NCI-H1436 treated with DMSO at 0.1 percent for 48 hours (cell line): ENCODE results near the gene RAB31.

Experiments used
- DNase-seq: peaks from one replicate; lab custom pipeline; 2025; lab: John Stamatoyannopoulos, UW

The RAB31 gene

DNA sequence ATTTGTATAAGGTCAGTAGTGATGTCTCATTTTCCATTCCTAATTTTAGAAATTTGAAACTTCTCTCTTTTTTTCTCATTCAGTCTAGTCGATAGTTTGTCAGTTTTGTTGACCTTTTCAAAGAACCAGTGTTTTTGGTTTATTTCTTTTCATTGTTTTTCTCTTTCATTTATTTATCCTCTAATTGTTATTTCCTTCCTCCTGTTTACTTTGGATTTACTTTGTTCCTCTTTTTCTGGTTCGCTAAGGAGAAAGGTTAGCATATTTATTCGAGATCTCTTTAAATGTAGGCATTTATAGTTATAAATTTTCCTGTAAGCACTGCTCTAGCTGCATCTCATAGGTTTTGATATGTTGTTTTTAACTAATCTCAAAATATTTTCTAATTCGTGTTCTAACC lies 112.6 kb downstream of the RAB31 start:
- DNase-seq = no peak

DNA sequence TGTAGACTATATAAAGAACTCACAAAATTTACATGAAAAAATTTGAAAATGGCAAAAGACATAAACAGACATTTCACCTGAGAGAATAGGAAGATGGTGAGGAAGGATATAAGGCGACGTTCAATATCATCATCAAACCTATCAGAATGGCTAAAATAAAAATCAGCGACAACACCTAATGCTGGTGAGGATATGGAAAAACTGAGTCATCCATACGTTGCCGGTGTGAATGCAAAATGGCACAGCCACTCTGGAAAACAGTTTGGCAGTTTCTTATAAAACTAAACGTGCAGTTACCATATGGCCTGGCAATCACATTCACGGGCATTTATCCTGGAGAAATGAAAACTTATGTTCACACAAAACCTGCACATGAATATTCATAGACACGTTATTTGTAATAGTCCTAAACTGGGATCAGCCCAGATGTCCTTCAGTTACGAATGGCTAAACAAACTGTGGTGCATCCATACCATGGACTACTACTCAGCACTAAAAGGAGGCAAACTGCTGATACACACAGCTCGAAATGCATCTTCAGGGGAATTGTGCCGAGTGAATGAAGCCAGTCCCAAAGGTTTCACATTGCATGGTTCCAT lies 114.6 kb downstream of the RAB31 start:
- DNase-seq = no peak

DNA sequence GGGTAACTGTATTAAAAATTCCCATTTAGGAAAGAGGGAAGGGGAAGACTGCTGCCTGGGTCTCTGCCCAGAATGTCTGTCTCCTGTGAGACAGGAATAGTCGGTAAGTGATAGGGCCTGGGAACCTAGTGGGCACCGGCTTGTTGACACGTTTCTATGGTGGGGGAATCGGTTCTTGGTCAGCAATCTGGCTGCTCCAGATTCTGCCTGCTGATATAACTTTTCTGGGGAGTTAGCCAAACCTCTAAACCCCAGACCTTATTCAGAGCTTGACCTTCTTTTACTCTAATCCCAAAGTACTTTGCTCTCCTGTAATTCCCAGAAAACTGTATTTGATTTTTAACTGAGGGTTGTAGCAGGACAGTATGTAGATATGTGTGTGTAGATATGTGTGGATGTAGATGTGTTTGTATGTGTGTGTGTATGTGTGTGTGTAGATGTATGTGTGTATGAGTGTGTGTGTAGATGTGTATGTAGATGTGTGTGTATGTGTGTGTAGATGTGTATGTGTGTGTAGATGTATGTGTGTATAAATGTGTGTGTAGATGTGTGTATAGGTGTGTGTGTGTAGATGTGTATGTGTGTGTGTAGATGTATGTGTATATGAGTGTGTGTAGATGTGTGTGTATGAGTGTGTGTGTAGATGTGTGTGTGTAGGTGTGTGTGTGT lies 115.8 kb downstream of the RAB31 start:
- no peak for DNase-seq

DNA sequence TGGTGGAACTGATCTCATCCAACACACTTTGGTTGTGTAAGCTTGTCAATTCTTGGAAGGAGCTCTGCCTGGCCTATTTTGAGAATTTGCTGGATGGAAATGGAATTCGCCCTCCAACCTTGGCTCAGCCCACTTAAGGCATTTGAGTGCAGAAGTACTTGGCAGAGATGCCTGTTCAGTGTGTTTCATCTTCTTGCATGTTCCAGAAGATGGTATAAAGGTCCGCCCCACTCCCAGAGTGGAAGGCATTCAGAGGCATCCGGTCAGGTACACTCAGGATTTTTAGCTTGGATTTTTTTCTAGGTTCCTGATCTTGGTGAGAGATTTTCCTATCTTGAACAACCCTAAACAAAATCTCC lies 116.4 kb downstream of the RAB31 start:
- DNase-seq = no peak

DNA sequence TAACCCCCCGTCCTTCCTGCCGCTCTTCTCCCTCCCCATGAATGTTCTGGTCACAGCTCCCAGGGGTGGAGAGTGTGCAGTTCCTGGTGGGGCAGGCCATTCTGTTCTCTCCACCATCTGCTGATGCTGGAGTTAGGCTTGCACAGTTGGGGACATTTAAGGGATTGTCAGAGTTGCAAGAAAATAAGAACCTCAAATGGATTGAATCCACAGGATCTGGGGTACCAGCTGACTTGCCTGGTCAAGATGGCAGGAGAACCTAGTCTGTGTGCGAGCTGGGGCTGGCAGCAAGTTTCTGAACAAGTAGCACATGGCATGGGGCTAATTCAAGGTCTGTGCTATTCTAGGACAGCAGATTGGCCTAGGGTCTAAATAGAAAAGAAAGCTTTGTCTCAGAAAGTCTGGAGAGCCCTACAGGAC lies 116.9 kb downstream of the RAB31 start:
- DNase-seq = no peak

DNA sequence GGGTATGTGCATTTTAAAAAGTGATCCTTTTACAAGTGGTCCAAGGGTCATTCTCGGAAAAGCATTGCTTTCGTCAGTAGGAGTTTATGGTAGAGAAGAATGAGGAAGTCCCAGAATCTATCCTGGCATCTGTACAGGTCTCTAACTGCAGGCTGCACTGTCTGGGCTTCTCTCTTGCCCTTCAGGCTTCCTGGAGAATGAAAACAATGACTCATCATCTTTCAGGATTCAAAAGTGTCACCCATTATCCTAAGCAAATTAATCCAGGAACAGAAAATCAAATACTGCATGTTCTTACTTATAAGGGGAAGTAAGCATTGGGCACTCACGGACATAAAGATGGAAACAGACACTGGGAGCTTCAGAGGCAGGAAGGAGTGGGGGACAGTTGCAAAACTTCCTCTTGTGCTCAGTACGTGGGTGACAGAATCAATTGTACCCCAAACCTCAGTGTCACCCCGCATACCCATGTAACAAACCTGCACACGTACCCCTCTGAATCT lies 117.5 kb downstream of the RAB31 start:
- no peak for DNase-seq

DNA sequence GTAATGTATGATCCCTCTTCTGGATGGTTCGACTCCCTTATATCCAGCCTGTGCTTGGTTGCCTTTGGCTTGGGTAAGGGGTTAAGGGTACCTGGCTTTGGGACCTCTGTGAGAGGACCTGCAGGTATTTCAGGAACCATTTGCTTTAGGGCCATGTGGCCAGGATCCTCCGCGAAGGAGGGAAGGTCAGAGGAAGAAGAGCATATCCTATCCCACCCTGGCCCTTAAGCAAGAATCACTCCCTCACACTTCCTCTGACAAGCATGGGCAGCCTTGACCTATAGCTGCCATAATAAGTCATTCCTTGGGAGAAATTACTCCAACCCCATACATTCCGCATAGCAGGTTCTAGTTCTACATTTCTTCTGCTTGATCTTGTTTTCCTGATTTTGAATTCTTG lies 118.6 kb downstream of the RAB31 start:
- no peak for DNase-seq

DNA sequence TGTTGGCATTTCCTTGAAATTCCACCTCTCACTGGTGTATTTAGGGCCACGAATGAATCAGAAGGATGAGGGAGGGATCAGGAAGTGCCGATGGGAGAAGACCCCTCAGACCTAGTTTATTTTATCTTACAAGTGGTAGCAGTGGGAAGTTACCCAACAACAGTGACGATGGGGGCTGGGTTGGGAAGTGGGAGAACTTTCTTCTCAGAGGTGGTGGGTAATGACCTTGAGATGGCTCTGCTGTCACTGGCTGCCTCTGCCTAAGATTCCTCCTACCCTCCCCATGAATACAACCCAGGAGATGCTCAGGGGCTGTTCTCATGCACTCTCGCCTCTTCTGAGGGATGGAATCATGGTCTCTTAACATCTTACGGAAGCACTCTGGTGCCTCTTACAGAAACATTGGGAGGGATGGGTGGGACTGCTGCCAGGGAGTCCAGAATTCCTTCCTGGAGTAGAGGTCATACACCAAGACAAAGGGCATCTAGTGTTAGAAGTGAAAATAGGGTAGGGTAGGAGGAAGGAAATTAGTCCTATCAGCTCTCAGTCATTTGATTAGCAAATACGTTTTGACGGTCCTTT lies 119.2 kb downstream of the RAB31 start:
- DNase-seq = no peak

DNA sequence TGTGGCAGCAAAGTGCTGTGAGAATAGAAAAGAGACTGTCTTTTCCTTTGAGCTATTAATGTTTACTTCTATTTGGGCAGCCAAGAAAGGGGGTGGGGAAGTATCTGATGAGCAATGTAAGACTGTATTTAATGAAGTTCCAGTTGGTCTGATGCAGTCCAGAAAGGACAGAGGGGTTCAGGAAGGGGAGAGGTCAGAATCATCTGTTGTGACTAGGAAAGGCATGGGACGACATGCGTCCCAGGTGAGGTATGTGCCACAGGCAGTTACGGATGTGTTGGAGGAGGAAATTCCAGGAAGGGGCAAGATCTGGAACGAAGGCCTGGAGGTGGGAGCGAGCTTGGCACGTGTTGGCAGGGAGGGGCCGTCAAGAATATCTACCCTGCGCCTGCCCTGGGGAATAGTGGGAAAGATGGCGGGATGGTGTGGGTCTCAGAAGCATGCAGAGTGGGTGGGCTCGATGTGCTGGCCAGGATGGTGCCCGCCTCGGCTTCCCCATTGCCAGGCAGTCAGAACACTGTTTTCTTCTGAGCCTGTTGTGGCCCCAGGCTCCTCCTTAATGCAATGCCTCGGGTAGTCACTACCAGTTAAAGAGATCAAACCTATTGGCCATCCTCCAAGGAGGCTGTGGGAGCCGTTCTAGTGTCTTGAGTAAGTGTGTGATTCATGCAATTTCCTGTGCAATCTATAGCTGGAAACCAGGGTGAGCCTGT lies 119.8 kb downstream of the RAB31 start:
- no peak for DNase-seq

DNA sequence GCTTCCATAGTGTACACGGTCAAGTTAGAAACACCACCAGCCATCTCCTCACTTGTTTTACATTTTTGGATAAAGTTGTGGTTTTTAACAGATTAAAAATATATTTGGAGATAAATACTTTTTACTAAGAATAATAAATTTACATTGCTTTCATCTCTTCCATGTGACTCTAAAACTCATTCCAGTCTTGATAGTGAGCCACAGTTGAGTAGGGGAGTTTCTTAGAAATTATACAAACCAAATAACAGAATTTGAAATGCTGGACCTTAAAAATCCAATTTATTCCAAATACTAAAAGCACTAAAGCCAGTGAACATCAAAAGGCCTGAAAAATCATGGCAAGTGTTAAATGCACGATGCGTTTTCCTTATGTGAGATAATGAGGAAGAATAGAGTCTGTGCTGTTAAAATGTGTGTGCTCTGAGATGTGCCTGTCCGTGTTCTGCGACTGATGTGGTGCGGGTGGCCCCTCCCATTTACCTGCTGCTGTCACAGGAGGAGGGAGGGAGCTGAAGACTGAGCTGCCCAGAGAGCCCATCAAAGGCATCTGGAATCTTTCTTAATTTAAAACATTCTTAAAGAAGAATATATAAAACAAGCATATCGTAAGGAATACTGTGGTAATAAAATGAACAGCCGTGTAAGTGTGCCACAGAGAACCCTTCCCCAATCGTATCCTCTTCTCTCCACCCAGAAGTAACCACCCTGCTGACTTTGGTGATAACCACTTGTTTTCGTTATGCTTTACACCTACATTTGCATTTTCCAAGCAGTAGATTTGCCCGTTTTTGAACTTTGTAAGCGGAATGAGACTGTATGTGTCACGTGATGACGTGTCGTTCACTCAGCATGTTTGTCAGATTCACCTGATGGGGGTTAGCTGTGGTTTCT lies 120.7 kb downstream of the RAB31 start:
- DNase-seq = no peak

DNA sequence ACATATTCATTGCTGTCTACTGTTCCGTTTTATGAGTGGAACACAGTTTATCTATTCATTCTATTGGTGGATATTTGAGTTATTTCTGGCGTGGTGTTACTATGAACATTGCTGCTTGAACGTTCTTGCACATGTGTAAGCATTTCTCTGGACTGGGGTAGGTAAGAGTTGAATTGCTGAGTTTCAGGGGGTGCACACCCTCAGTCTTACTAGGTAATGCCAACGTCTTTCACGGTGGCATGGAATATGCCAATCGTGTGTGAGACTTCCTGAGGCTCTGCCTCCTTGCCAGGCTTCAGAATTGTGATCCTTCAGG lies 121.3 kb downstream of the RAB31 start:
- DNase-seq = no peak

DNA sequence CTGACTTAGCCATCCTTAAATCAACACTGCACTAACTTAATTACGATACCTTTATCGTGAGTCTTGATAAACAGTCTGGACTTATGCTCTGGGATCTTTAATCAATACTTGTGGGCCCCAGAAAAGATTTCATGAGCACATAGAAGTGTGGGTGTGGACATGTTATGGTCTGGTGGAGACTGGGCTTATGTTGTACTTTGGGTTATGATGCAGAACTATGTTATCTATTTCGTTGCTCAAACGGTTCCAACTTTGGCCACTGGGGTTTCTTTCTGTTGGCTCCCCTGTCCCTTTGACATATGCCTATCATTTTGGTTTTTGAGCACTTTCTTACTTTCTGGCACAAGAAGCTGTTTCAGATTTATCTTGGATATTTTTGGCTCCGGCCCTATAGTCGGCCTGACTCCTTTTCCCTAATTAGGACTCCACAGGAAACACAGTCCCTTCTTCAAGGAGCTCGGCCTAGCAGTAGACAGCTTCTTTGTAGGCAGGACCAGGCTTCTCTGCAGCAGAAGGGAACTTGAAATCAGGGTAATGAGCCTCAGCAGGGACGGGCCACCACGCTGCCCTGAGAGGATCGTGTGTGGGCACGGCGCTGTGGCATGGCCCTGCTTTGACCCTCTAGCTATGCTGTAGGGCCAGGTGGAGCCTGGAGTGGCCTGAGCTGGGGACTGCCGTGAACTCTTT lies 123.1 kb downstream of the RAB31 start:
- no peak for DNase-seq

DNA sequence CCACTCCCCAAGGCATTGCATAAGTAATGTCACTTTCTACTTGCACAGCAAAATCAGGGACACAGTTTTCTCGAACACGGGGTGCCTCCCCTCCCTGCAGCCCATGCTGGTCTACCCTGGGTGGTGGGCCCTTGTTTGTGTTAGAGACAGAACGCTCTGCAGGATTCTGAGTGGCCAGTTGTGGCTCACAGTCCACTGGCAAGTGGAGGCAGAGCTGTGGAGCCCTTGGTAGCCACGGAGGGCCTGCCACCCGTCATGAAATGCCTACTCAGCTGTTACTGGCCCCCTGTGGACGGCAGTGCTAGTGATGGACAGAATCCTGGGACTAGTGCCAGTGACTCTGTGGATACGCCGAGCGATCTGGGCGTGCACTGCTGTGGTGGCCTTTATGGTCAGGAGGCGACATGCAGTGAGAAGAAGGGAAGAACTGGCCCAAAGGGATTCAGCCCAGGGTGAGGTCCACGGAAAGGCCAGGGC lies 123.7 kb downstream of the RAB31 start:
- no peak for DNase-seq

DNA sequence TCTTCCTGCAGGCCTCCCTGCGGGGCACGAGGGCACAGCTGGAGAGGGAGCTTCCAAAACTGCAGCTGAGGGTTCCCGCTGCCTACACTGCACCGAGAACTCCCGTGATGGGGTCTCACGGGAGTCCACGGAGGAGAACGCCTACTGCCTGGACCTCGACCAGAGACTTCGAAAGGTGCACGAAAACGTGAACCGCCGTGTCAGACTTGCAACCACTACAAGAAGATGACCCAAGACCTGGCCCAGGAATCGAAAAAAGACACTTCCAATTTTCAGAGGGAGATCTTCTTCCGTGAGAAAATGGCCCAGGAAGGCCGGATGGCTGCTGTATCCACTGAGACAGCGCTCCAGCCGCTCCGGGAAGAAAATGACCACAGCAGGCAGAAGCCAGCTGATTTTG lies 124.8 kb downstream of the RAB31 start:
- no peak for DNase-seq

DNA sequence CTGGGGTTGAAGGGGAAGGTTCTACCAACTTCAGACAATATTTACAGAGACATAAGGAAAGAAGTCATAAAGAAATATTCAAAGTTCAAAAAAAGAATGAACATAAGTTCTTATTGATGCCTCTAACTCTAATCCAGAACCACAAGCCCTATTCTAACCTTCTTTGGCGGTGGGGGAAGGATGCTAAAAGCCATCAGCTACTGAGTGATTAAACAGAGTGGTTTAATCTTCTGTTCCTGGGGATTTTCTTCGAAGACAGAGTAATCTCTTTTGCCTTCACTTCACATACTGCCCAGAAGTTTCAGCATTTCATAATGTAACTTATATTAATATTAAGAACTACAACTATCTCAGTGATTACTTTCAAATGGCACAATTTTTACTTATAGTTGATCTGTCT lies 126.5 kb downstream of the RAB31 start:
- no peak for DNase-seq

DNA sequence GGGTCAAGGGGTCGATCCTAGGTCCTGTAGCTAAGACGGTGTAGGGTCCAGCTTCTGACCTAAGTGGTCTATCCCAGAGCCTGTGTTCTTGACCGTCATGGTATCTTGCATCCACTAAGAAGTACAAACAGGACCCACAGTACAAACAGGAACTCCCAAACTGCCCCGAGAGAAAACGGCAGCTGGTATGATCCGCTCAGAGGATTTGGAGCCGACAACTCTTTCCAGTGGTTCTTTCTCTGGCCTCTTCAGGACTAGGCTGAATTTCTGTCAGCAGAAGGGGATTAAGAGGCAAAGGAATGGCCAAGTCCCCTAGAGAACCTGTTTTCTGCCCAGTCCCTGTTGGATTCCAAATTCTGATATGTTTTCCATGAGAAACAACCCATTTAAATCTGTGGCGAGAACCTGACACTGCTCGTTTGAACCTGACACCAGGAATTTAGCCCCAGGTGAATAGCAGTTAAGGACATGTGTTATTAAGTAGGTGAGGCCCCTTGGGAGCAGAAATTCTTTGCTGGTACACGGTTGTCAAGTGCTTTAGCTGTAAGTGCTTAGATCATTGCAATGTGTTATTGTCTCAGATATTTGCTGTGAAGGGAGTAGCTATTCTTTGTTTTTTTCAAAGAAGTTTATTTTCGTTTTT lies 127.1 kb downstream of the RAB31 start:
- DNase-seq = no peak

DNA sequence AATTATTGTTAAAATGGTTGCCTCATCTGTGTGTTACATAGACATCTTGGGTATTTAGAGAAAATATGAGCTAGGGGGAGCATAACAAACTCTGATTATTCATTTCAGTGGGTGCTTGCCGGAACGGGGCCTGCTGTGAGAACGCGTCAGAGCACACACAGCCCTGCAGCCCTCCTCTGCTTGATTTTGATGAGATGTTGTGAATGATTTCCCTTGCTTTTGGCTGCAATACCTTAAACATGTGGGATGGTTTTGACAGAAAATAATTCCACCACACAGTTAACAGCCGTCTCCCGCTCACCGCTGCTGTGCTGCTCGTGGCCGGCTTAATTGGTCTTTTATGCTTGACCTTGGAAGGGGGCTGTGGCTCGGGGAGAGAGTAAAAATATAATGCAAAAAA lies 127.7 kb downstream of the RAB31 start:
- DNase-seq = no peak

DNA sequence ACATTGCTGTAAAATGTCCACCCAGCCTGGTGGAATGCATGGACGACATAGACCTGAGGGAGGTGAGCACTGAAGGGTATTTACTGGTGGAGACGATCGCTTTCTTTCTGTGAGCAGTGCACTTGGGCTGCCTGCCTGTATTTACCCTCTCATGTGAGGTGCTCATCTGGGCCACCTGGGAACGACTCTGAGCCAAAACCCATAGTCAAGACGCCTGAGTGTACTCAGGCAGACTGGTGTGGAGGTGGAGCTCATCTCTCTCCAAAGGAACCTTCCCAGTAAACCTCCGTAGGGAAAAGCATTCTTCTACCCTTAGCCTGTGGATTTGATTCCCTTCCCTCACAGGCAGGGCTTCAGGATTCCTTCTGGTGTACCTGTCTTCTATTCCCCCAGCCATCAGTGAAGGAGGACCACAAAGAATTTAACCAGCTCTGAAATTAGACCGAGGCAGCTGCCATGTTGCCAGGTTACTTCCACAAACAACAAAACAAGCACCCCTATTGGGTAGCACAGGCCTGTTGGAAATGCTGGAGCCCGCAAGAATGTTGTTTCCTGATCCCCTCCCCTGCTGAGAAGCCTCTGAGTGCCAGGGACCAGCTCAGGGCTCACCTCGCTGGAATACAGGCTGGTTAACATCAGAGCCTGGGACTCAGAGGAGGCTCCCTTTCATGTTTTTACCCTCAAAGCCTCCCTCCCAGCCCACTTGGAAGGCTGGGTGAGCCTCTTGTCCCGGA lies 130.2 kb downstream of the RAB31 start:
- DNase-seq = no peak

DNA sequence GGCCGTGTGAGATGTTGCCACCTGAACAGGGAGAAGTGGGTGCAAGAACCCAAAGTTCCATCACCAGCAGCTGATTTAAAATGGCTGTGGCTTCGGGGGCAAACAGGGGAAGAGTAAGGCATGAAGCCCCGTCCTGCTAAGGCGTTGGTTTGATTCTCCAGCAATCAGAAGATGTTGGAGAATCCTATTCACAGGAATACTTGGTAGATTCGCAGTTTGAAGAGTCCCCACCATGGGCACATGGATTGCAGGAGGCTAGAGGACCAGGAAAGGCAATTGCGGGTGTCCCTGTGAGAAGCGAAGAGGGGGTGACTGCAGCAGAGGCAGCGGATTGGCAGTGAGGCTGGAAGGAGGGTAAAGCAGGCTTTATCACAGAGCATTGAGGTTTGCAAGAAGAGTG lies 131.1 kb downstream of the RAB31 start:
- no peak for DNase-seq

DNA sequence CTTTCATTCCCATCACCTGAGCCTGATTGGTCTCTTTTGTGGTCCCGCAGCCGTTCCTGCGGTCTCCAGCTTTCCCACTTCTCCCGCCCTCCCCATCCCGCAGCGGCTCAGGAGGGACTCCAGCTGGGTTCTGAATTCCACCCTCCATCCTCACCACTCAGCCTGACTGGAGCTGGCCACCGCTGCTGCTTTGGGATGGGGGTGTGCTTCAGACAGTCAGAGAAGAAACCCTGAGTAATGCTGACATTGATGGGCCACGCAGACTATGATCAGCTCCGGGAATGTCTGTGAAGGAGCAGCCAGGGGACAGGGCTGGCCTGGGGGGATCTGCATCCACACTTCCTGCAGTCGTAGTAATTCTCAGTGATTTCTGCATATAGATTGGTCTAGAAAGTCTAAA lies 131.8 kb downstream of the RAB31 start:
- DNase-seq = no peak
